ENCODE measurements around the gene CDH23.

CDH23 gene

DNA sequence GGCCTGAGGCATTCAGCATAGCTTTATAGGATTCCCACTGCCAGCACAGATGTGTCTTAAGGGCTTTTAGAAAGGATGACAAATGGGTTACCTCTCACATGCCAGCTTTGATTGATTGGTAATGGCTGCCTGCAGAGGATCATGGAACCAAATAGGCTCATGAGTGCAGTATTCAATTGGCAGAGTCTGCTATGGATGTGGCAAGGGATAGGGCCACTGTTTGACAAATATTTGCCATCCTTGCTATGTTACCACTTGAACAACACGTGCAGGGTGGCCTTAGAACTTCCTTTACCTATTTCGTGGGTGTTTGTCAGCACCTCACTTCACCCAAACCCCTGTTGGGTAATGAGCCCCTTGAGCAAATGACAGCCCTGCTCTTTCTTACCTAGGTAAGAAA is 183.7 kb downstream of the CDH23 start:
- DNase-seq (ENCODE audit: low read depth in 2 of 2, low spot score in 1 of 2), result no peak

DNA sequence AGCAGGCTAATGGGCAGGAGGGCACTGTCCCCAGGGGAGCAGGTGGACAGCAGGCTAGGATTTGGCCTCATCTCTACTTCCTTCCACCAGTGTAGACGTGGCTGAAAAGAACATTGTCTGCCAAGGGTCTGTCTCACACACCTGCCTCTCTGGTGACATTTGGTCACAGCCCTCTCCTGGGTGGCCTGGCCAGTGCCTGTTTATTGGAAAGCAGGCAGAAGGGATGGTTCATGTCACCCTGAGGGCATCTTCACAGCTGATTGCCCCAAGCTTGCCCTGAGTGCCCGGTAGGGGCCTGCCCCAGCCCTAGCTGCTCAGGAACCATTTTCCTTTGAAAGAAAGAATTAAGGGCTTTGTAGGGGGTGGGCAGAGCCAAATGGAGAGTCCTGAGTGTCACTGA is 184.2 kb downstream of the CDH23 start:
- no peak for DNase-seq (ENCODE audit: low read depth in 2 of 2, low spot score in 1 of 2)

DNA sequence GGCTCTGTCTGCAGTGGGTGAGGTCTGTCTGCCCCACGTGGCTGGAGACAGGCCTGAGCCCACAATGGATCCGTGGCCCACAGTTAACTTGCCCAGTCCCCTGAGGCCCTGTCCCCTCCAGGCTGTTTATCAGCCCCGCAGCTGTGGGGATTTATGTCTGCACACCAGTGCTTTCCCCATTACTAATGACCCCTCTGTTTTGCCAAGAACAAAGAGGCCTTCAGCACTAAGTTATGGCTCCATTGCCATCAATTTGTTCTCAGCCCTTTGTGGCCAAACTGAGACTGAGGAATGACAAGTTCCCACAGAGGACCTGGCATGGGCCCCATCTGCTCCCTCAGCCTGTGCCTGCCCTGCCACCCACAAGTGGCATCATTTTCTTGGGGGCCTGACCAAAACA is 184.7 kb downstream of the CDH23 start:
- DNase-seq (ENCODE audit: low read depth in 2 of 2, low spot score in 1 of 2), result no peak

DNA sequence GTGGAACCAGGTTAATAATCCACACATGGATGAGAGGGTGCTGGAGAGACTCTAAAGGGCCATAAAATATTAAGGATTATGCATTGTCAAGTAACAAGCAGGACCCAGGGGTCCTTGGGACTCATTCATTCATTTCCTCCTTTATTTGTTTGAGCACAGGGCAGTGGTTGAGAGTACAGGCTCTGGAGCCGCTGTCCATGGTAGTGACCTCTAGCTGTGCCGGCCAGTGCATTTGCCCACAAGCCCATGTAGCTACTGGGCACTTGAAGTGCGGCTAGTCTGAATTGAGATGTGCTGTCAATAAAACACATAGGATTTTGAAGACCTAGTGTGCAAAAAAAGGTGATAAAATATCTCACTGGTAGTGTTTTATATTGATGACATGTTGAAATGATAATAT is 185.3 kb downstream of the CDH23 start:
- no peak for DNase-seq (ENCODE audit: low read depth in 2 of 2, low spot score in 1 of 2)

DNA sequence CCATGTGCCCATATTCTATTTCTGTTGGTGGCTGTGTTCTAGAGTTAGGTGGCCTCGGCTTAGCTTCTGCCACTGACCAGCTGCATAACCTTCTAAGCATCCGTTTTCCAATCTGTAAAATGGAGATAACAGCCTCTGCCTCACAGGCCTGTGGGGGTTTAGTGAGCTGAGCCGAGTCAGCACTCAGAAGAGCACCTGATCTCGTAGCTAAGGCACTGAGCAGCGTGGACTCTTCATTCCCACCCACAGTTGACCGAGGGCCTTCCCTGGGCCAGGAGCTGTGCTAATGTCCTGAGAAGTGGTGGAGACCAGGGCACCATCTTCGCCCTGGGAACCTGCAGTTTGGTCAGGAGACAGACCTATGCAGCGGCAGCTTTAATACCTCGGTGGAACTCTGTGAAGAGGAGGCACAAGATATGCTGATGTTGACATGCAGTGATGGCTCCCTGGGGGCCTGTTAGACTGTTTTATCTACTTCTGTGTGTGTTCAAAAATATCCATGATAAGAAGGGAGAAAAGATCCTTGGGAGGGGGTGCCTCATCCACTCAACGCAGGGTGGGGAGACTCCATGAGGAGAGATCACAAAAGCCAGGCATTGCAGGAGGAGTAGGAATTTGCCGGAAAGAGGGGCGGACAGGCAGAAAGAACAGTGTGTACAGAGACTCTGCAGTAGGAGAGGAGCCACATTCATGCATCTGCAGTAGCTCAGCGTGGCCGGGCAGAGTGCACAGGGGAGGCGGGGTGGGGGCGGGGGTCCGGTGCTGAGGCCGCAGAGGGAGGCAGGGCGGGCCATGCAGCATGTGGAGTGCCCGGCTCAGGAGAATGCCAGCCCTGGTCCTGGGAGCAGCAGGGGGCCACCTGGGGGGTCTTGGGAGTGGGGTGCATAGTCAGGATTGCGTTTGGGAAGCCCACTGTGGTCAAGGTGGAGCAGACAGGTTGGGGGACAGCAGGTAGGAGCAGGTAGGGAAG is 186.1 kb downstream of the CDH23 start:
- DNase-seq (ENCODE audit: low read depth in 2 of 2, low spot score in 1 of 2), result no peak

DNA sequence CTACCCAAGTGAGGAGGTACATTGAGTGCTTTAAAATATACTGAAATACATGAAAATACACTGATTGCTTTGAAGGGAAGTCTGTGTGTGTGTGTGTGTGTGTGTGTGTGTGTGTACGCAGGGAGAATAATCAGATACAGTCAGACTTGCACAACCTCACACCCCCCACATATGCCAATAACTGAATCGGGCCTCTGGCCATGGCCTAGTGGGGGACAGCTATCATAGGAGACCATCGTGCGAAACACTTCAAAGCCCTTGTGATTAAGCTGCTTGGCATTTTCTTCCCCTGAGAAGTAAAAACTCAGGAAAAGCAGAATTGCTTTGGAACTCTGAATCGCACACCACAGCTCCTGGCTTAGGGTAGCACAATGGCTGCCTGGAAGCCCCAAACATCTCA is 187.7 kb downstream of the CDH23 start:
- no peak for DNase-seq (ENCODE audit: low read depth in 2 of 2, low spot score in 1 of 2)

DNA sequence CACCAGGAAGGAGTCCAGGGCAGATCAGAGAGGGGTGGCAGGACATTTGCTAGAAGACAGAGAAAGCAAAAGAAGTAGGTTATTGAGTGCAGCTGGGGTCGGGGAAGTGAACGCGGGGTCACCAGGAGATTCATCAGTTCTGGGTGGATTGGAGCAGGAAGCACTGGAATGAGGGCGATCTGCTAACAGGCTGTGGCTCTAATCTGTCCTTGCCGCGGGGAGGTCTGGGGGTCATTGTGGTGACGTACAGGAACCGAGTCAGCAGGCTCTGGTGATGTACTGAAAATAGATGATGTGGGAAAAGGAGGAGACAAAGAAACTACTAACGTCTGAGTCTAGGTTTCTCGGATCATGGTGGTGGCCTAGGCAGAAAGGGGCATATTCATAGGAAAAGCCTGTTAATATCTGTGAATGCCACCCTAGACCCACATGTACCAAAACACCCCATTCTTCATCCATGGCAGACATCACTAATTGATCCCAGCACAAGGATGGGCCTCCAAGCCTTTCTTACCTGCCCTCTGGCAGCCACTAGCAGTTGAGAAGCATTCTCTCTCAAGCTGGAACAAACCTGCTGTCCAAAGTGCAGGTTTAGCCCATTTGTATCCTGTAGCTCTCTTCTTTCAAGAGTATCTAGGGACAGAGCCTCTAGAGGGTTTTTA is 188.3 kb downstream of the CDH23 start:
- DNase-seq (ENCODE audit: low read depth in 2 of 2, low spot score in 1 of 2), result no peak

DNA sequence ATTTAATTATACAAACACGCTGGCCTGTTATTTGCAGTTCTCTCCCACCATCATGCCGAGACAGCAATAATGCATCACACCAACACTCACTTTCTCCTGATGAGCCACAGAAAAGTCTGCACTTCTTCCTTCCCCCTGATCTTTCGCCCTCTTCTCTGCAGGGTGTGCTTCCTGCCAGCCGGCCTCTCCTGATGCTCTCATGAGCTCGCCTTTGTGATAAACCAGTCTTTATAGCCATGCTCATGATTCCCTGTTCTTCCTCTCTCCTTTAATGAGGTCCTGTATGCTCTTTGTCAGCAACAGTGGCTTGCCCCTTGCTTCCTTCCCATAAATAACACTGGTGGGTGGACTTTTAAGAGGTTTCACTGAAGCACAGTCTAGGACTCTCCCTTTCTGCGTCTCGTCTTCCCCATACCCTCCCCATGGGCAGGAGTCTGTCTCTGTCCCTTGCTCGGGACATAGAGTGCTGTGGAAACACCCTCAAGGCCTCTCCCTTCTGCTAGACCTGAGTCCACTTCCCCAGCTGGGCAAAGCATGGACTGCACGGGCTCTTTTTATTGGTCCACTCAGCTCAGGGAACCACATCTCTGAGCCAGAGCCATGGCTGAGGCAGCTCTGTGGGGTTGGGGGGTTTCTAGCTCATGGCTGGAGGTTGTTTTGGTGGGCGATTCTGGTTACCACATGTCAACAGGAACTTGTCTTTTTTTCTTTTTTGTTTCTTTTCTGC is 189.0 kb downstream of the CDH23 start:
- no peak for DNase-seq (ENCODE audit: low read depth in 2 of 2, low spot score in 1 of 2)

DNA sequence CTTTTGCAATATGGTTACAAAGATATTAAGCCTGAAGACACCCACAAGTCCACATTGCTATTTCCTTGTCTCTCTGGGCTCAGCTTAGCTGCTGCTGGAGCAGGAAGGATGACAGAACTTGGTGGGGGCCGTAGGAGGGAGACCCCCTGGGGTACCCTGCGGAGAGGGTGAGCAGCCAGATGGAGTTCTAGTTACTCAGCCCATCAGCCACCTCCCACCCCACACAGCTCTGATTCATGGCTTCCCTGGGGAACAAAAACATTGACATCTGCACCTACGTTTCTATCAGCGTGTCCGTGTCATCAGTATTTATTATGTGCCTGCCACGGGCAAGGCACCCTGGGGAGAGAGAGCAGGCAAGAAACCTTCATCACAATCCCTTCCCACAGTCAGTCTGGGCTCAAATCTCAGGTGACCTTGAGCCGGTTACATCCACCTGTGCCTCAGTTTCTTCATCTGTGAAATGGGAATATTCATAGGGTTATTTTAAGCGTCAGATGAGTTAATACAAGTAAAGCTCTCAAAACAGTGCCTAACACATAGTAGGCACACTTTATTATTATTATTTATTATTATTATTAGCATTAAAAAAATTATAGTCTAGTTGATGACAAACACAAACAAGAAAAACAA is 191.3 kb downstream of the CDH23 start:
- no peak for DNase-seq (ENCODE audit: low read depth in 2 of 2, low spot score in 1 of 2)

DNA sequence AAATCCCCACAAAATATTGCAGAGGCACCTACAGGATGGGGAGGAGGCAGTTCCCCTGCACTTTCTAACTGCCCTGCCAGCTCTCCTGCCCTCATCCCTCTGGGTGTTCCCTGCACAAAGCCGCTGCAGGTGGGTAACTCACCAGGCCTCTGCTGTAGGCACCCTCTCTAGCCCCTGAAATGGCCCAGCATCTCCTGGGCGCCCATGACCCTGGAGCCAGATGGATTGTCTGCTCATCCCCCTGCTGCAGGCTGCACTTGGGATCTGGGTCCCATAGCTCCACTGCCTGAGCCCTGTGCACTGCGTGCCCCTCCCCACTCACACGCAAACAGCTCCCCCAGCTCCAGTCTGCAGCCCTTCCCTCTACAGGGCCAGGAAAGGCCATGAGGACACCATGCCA is 192.0 kb downstream of the CDH23 start:
- no peak for DNase-seq (ENCODE audit: low read depth in 2 of 2, low spot score in 1 of 2)

DNA sequence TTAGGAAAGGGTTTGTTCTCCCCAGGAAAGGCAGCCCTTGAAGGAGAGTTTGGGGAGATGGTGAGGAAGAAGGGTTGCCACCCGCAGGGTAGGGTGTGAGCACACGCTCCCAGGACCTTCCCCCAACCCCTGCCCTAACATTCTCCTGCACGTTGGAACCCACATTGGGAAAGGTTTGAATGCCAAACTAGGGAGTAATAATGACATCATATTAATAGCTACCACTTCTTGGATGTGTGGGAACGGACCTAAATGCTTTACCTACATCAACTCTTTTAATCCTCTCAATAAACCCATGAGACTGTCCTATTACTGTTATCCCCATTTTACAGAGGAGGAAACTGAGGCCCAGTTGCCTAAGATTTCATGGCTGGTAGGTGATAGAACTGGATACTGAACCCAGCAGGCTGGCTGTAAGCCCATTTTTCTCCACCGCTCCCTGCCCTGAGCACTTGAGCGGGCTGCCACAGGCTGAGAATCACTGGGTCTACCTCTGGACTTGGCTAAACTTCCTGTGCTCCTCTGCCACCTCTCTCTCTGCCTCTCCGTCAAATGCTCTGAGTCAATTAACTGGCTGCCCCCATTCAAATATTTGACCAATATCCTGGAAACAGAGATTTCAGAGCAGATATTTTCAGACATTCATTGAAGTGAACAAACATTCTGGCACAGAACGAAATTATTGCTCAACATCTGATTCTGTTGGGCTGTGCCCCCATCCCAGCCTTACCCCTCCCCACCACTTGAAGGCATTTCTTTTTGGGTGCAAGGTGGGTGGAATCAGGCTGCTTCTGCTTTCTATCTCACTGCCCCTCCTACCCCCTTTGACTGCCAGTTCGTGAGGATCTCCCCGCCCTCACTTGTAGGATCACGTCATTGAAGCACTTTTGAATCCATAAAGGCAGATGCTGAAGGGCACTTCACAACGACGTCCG is 193.2 kb downstream of the CDH23 start:
- DNase-seq (ENCODE audit: low read depth in 2 of 2, low spot score in 1 of 2), result no peak

DNA sequence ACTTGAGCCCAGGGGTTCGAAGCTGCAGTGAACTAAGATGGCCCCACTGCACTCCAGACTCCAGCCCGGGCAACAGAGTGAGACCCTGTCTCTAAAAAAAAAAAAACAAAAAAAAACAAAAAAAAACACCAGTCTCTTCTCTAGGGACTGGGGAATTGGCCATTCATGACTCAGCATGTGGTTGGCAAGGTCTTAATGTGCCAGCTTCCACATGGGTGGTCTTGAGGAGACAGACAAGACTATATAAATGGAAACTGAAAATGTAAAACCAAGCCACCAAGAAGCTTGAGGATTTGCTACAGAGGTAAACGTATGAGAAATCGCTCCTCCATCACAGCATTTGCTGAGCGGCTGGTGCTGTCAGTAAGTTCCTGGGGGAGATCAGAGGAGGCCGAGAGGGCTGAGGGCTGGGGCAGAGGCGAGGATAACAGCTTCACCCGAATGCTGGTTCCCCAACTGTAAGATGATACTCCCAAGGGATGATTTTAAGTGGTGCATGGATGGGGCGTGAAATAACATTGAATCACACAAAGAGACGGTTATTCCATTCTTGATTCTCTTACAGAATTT is 194.1 kb downstream of the CDH23 start:
- no peak for DNase-seq (ENCODE audit: low read depth in 2 of 2, low spot score in 1 of 2)

DNA sequence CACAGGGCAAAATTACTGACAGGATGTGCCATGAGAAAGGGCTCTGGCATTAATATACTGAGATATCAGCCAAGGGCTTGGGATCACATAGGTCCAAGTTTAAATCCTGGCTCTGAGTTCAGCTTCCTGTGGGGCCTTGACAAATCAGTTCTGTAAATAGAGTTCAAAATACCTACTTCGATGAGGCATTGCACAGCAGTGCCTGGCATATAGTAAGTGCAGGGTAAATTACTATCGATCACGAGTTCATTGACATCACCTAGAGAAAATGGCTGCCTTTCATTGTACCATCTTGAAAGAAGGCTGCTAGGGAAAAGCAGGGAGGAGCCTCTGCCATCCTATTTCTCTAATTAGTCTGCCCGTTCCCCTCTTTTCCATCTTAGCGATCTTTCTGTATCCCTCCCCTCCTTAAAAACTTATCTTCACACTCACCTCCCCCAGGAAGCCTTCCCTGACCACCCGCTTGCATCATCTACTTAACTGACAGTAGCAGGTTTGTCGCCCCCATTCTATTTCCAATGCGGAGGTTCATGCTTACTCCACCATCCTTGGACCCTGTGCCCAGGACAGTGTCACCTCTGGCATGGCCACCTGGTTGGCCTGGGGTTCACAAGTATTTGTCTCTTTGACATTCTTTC is 198.3 kb downstream of the CDH23 start:
- DNase-seq (ENCODE audit: low read depth in 2 of 2, low spot score in 1 of 2), result no peak

DNA sequence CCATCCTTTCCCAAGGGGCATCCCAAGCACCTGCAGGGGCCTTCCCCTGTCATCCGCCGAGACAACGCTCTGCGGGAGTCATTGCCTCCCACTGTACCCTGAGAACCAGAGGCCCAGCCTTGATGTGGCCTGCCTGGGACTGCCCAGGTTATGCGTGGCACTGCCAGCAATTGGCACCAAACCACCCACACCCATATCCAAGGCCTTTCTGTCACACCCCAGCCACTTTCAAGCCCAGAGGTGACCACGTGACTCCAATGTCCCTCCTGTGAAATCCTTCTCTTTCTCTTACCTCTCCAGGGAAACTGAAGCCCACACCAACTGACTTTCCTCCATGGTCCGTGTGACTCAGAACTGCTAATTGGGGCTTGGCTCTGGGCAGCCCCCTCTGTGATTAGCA is 198.9 kb downstream of the CDH23 start:
- DNase-seq (ENCODE audit: low read depth in 2 of 2, low spot score in 1 of 2), result no peak

DNA sequence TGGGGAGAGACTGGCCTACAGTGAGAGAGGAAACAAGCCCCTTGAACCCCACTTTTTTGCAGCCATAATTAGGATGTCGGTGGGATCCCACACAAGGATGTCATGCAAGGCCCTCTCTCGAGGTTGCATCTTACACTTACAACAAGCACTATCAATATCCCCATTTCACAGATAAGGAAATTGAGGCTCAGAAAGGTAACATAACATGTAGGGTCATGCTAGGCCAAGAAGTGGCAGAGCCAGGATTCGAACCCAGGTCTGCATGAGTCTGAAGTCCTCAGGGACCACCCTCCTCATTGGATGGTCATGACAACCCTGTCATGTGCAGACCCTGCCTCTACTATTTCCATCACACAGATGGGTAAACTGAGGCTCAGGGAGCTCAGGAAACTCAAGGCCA is 199.4 kb downstream of the CDH23 start:
- DNase-seq (ENCODE audit: low read depth in 2 of 2, low spot score in 1 of 2), result no peak

DNA sequence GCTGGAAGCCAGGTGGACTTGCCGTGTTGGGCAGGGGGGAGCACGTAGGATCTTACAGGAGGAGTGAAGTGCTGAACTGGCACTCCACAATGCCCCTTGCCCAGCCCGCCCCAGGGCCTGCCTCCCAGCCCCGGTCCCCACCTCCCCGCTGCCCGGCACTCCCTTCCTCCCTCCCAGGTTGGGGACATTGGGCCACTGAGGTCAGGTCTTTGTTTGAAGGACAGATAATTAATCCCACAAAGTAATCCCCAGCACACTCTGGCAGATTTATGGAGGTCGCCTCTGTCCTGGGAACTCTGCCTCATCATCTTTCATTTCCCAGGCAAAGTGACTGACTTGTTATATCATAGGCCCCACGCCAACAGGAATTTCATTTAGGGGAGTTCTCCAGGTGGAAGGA is 200.0 kb downstream of the CDH23 start:
- DNase-seq (ENCODE audit: low read depth in 2 of 2, low spot score in 1 of 2), result no peak

DNA sequence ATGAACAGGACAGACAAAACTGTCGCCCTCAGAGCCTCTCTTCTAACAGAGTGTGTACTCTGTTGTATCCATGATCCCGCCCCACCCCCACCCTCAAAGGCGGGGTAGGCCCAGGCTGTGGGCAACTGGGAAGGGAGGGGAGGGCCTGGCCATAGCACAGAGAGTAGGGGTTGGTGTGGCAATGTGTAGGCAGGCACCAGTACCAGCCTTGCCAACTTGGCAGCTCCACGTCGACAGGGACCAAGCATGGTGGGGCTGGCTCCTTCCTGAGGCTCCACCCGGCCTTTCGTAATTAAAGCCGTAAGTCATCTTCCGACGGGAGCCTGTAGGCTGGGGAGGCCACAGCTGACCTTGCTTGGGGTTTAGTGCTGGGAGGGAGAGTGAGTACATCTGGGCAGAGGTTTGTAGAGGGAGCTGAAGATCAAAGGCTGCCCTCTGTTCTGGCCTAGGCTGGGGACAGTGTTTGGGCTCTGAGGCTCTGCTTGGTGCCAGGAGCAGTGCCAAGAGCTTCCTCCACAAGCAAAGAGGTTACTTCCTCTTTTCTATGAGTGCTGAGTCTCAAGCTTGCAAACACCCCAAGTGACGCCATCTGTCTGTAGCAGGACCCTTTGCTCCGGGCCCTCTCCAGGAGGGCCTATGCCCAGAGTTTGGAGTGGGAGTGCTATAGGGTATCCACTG is 201.2 kb downstream of the CDH23 start:
- no peak for DNase-seq (ENCODE audit: low read depth in 2 of 2, low spot score in 1 of 2)

DNA sequence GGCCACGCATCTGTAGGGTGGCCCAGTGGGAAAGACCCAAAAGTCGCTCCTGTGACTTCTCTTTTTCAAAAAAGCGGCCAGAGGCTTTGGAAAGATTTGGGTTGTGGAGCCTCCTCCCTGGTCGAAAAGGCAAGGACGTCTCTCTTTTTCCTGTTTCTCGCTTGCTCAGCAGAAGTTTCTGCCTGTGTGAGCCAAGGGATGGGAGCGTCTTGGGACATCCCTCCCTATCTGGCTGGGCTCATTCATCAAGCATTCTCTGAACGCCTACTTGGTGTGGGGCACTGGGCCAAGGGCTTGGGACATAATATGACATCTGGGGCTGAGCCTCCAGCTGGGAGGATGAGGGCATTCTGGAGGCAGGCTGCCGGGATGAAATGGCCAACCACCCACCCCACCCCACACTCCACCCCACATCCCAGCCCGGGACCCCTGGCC is 201.9 kb downstream of the CDH23 start:
- DNase-seq (ENCODE audit: low read depth in 2 of 2, low spot score in 1 of 2), result no peak

DNA sequence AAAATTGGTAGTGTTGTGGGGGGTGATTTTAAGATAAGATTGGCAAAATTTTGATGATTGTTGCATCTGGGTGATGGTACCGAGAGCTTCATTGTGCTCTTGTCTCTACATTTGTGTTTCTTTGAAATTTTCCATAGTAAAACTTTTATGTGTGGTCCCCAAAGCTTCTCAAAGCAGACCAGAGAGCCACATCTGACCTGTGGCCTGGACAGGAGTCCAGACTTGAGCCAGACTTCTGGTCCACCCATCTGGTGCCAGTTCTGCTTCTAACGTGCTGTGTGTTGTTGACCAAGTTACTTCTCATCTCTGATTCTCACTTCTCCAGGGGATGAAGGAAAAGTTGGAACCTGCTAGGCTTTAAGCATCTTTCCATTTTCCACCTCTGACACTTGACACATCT is 202.8 kb downstream of the CDH23 start:
- no peak for DNase-seq (ENCODE audit: low read depth in 2 of 2, low spot score in 1 of 2)
